Amygdala (tissue), 56 donors: ENCODE results near the gene MS4A12.
"Not testable (repeated sequence)": the region's sequence is repeated elsewhere in the genome, so short reads cannot be mapped to it uniquely, and the experiment has no call there.

Experiments used
- DNase-seq, 56 donors: peaks; one replicate each; lab custom pipeline; 2025; lab: John Stamatoyannopoulos, UW

Gene MS4A12

DNA sequence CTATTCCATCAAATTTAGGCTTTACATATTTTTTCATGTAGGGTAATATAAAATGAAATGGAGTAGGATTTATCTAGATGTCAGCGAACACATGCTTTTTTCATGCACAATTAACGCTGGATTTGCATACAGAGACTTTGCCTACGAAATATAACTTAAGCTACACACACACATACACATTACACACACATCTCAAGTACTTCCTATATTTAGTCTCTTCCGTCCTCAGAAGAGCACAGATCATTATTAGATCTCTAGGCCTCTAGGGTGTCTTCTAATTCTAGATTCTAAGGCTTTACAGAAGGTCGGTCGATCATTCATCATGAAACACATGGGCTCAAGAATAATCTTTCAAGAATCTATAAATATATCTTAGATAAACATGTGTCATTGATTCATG is 18.8 kb downstream of the MS4A12 start:
- DNase-seq = no peak

DNA sequence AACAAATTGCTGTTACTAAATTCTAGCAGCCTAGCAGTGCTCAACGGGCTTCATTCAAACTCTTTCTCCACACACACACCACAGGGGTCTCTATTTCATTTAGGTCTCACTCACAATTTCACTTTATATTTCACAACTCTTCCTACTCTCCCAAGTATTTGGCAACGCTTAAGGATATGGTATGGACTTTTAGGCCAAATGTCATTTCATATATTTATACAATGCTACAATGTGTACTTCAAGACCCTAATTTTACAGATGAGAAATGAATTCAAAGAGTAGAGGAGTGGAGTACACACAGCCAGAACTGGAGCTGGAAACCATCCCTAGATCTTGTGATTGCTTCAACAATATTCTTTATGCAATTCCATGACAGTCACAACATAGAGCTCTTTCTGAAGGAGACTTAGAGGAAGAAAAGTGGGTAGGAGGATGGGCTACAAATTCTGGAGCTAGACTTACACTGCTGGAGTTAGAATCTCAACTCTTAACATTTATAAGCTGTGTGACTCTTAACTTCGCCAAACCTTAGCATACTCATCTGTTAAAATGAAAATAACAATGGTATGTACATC is 20.2 kb downstream of the MS4A12 start:
- DNase-seq = no peak

DNA sequence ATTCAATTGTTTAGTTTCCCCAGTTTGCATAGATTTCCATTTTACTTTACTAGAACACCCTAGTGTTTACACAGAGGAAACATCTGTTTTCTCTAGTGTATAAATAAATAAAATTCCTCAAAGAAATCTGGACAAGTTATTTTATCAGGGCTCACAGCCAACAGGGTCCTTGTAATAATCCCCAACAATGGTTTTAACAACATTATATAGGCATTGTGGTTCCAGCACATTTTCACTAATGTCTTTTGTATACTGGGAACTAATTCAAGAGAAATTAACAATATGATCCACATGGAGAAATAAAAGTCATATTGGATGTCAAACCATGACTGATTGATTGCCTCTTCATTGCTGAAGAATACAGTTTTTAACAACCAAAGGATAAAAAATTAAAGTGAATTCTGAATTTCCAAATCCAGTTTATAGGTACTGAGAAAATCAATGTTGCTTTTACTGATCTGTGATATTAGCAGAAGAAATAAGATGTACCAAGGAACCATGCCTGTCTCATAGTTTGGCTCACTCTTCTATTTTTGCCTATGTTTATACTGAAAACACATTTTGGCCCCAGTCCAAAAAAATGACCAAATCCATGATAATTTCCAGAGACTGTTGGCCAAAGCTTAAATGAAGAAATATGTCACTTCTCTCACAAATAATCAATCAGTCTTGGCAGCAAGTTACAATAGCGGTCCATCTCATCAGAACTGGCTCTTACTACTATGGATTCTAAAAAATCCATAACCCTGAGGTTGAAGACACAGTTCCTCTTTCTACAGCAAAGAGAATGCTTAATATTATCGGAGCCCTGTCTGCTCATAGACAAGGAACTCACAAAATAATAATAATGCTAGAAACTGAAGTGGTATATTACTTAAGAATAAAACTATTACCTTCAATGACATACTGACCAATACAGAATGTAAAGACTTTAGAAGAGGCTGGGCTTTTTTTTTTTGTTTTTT is 21.2 kb downstream of the MS4A12 start:
- DNase-seq = no peak

DNA sequence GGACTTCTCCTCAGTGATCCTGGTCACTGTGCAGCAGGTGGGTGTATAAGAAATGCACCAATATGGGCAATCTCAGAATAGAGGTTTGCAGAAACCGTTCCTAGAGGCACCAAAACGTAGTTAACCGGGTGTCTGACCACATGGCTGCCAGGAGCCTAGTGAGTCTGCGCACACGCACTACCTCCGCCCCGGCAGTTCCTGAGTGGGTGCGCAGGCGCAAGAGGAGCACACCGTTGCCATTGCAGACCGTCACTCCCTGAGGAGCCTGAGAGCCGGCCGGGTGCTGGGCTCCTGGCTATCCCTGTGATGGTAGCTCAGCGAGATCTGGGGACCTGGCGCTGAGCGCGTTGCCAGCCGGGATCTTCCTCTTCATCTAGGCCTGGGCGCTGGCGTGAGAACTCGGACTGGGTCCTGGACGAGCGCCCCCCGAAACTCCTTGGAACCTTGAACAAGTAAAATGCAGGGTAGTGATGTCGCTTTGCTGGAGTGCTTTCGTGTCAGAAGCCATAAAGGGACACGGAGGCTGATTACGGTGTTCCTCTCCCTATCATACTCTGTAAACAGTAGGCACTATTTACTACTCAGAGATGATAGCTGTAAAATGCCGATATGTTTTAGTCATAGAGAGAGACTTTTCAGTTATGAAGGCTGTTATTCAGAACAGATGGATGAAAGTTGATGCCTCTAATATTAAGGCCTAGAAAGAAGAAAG is 22.7 kb downstream of the MS4A12 start, which contains the start of gene MS4A13:
TSS of gene MS4A13 (plus strand) at position 249 of the 712 bp plus-strand sequence. CDS start 2,692 bp downstream, outside the sequence.
- no peak for DNase-seq

DNA sequence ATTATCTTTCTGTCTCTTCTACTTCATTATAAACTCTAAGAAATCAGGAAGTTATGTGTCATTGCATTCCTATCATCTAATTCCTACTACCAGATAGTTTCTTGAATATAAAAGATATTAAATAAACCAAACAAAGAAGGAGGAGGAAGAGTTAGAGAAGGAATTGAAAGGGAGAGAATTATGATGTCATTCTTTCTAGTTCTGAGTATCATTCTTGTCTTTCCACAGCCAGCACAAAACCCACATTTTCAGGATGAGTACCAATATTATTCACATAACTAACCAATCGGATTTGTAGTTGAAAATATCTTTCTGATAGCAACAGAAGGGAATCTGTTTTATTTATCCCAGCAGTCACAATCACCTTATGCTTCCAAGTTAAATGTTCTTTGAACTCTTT is 35.9 kb downstream of the MS4A12 start:
- DNase-seq = no peak

DNA sequence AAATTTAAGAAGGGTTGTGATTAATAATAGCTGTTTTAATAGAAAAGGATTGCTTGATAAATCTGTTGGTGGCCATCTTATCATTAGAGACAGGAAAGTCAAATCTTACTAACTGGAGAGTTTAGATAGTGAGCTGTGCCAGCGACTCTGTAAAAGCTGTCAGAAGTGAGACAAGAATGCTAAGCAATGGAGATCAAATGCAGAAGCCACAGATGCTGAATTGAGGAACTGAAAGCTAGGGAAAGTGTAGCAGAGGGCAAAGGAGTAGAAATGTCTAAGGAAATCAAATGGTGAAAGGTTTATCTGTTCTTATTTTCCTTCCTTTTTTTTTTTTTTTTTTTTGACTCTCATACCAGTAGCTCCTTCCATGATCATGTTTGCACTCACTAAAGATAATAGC is 36.4 kb downstream of the MS4A12 start:
- peak in 2 of 56 donors; percentile 4 to 13 for DNase-seq

DNA sequence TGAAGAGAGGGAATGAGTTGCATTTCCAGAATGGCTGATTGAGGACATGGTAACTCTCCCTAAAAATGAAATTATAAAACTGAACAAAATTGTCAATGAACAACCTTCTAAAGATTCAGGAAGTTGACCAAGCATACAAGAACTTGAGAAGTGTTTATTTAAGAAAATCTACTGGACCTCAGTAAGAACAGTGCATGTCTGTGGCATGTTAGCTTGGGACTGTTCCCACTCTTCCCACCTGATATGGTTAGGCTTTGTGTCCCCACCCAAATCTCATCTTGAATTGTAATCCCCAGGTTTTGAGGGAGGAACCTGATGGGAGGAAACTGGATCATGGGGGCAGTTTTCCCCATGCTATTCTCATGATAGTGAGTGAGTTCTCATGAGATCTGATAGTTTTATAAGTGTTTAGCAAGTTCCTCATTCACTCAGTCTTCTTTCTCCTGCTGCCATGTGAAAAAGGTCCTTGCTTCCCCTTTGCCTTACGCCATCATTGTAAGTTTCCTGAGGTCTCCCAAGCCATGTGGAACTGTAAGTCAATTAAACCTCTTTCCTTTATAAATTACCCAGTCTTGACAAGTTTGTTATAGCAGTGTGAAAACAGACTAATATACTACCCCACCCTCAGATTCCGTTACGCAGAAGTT is 38.0 kb downstream of the MS4A12 start:
- no peak for DNase-seq

DNA sequence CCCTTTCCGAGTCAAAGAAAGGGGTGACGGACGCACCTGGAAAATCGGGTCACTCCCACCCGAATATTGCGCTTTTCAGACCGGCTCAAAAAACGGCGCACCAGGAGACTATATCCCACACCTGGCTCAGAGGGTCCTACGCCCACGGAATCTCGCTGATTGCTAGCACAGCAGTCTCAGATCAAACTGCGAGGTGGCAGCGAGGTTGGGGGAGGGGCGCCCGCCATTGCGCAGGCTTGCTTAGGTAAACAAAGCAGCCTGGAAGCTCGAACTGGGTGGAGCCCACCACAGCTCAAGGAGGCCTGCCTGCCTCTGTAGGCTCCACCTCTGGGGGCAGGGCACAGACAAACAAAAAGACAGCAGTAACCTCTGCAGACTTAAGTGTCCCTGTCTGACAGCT is 39.8 kb downstream of the MS4A12 start:
- not testable (repeated sequence) for DNase-seq

DNA sequence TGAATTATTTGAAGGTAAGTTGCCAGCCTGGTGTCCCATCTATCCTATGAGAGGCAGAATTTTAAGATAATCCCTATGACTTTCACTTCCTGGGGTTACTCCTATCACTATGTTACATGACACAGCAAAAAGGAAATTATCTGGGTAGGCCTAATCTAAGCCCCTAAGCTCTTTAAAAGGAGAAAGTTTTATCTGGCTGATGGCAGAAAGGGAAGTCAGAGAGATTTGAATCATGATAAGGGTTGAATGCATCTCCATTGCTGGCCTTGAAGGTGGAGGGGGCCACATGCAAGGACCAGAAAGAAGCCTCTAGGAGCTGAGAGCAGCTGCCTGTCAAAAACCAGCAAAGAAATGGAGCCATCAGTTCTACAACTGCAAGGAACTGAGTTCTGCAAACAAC is 46.0 kb downstream of the MS4A12 start:
- DNase-seq = not testable (repeated sequence)

DNA sequence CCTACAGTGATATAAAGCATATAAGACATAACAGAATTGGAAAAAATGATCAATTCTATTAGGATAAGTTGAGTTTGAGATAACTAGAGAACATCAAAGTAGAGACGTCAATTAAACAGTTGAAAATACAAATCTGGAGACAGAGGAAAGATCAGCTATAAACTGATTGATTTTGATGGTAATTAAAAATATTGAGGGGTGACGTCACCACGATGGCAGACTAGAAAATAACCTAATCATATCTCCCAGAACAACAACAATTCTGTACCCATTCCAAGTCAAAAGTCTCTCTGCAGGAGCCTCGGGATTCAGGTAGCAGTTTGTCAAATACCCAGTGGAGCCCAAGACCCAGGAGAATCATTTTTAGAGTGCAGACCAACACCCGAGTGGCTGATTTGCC is 51.5 kb downstream of the MS4A12 start:
- DNase-seq = no peak
